ENCODE data around the gene KCNMB2. TPM values are rescaled to one million over a fixed set of nuclear protein-coding genes. Genes with fewer than 3 reads are reported as not detected.

The KCNMB2 gene
- polyA plus RNA-seq, 2 donors = 0.05 to 0.08 TPM

DNA sequence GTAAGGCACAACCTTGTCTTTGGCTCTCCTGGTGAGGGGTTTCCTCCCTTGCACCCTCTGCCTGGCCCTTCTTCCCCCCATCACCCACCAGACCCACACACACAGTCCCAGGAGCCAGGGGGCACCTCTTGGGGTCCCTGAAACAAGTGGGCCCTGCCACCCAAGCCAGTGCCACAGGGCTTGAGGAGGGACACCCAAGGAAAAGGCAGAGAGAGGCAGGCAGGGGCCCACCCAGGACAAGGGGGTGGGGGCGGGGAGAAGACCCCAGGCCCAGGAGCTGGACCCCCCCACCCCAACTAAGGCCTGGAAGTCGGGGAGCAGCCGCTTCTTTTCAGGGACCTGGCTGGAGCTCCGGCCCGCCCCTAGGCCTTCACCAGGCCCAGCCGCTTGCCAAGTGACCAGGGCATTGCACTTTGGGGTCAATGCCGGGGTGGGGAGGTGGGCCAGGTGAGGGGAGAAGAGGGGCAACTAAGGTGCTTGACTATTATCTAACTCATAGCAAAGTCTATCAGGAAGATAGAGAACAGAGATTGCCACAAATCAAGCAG, 88.9 kb downstream of the KCNMB2 start:
- Histone ChIP-seq H3K27me3 (ENCODE audit: control insufficient read depth in 1 of 2, insufficient read depth in 2 of 2, low read length in 2 of 2) (no peaks in the 10 kb centered on the region), H3K4me1 (ENCODE audit: control insufficient read depth in 2 of 2, insufficient read depth in 2 of 2, low read length in 1 of 2) (no peaks in the 10 kb centered on the region), H3K4me3 (ENCODE audit: low read depth in 1 of 2, low read length in 2 of 2) (no peak overlapping the region), H3K27ac (ENCODE audit: low read depth in 2 of 2, low read length in 1 of 2) (no peak overlapping the region), H3K36me3 (ENCODE audit: control insufficient read depth in 2 of 2, insufficient read depth in 2 of 2, low read length in 1 of 2) (no peaks in the 10 kb centered on the region), H3K9me3 (ENCODE audit: control insufficient read depth in 2 of 2, insufficient read depth in 1 of 2, low read depth in 1 of 2, low read length in 1 of 2) (no peaks in the 10 kb centered on the region)
- 91 to 97% methylated on average over 7 of the region's 7 CpGs for WGBS, 2 donors

DNA sequence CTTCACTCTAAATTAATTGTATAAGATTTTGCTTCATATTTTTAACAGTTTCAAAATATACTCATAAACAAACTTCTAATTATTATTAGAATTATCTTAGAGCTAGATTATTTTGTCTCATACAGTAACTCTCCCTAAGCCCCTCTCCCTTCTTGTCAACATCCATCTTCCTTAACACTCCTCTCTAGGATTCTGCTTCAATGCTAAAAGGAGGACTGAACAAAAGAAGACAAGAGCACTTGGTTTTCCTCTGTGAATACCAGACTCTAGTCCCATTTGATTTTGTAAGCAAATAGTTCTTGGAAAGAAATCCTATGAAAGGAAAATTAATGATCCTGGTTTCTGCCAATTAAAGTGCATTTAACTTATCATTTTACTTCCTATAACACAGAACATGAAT, 91.8 kb downstream of the KCNMB2 start:
- no peaks in the 10 kb centered on the region for H3K36me3 ChIP-seq (ENCODE audit: control insufficient read depth in 2 of 2, insufficient read depth in 2 of 2, low read length in 1 of 2)
- no peaks in the 10 kb centered on the region for H3K9me3 ChIP-seq (ENCODE audit: control insufficient read depth in 2 of 2, insufficient read depth in 1 of 2, low read depth in 1 of 2, low read length in 1 of 2)
- H3K27ac ChIP-seq (ENCODE audit: low read depth in 2 of 2, low read length in 1 of 2) = no peak overlapping the region
- no peak overlapping the region for H3K4me3 ChIP-seq (ENCODE audit: low read depth in 1 of 2, low read length in 2 of 2)
- no peaks in the 10 kb centered on the region for H3K4me1 ChIP-seq (ENCODE audit: control insufficient read depth in 2 of 2, insufficient read depth in 2 of 2, low read length in 1 of 2)
- H3K27me3 ChIP-seq (ENCODE audit: control insufficient read depth in 1 of 2, insufficient read depth in 2 of 2, low read length in 2 of 2) = no peaks in the 10 kb centered on the region

DNA sequence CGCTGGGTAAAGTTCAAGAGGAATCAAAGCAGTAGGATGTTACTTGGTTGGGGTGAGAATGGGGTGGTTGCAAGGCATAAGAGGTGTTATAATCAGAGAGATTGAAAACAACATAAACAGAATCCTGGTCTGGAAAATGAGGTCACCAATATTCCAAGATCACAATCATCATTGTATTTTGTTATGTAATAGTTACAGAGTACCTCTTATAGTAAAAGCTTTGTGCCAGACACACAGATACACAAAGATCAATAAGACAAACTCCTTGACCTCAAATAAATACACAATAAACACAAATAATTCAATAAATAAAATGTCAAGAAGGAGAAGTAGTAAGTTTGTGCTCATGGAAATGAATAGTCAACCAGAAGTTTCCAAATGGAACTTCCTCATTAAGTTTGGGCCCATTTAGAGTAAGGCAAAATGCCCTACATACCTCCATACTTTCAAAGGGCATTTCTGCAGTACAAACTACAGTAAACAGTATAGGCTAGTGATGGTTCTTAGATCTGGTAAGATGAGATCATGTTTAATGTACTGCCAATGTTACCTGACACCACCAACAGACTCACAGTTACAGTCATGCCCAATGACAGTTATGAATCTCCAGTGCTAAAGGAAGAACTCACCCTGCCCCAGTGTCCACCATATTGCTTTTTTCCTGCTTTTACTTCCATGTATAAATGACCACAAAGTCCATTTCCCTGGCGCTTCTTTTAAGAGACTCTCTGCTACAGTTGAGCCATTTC, 93.4 kb downstream of the KCNMB2 start:
- Histone ChIP-seq H3K27me3 (ENCODE audit: control insufficient read depth in 1 of 2, insufficient read depth in 2 of 2, low read length in 2 of 2) (no peaks in the 10 kb centered on the region), H3K4me1 (ENCODE audit: control insufficient read depth in 2 of 2, insufficient read depth in 2 of 2, low read length in 1 of 2) (no peaks in the 10 kb centered on the region), H3K9me3 (ENCODE audit: control insufficient read depth in 2 of 2, insufficient read depth in 1 of 2, low read depth in 1 of 2, low read length in 1 of 2) (peaks cover 0 to 2% of the 10 kb centered on the region in 2 donors), H3K27ac (ENCODE audit: low read depth in 2 of 2, low read length in 1 of 2) (no peak overlapping the region), H3K36me3 (ENCODE audit: control insufficient read depth in 2 of 2, insufficient read depth in 2 of 2, low read length in 1 of 2) (no peaks in the 10 kb centered on the region), H3K4me3 (ENCODE audit: low read depth in 1 of 2, low read length in 2 of 2) (no peak overlapping the region)
- 90 to 93% methylated on average over 2 of the region's 2 CpGs for WGBS, 2 donors

DNA sequence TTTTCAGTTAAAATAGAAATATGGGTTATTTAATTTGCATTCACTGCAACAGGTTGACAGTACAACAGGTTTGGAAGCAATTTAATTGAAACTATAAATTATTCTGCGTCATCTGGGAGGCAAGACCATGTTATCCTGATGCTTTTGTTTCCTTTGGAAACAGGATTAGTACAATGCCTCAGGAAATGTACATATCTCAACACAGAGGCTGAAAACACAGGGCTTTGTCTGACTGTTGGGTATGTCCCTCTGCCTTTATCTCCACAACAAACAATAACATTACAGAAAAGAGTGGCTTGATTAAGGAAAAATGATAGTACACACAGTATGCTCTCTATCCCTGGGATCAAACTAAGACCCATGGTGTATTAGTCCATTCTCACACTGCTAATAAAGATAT, 95.7 kb downstream of the KCNMB2 start:
- no peaks in the 10 kb centered on the region for H3K4me1 ChIP-seq (ENCODE audit: control insufficient read depth in 2 of 2, insufficient read depth in 2 of 2, low read length in 1 of 2)
- peaks cover 0 to 2% of the 10 kb centered on the region in 2 donors for H3K9me3 ChIP-seq (ENCODE audit: control insufficient read depth in 2 of 2, insufficient read depth in 1 of 2, low read depth in 1 of 2, low read length in 1 of 2)
- WGBS, 2 donors = 64 to 65% methylated on average over 1 of the region's 1 CpG
- H3K4me3 ChIP-seq (ENCODE audit: low read depth in 1 of 2, low read length in 2 of 2) = no peak overlapping the region
- no peaks in the 10 kb centered on the region for H3K36me3 ChIP-seq (ENCODE audit: control insufficient read depth in 2 of 2, insufficient read depth in 2 of 2, low read length in 1 of 2)
- no peak overlapping the region for H3K27ac ChIP-seq (ENCODE audit: low read depth in 2 of 2, low read length in 1 of 2)
- H3K27me3 ChIP-seq (ENCODE audit: control insufficient read depth in 1 of 2, insufficient read depth in 2 of 2, low read length in 2 of 2) = no peaks in the 10 kb centered on the region

DNA sequence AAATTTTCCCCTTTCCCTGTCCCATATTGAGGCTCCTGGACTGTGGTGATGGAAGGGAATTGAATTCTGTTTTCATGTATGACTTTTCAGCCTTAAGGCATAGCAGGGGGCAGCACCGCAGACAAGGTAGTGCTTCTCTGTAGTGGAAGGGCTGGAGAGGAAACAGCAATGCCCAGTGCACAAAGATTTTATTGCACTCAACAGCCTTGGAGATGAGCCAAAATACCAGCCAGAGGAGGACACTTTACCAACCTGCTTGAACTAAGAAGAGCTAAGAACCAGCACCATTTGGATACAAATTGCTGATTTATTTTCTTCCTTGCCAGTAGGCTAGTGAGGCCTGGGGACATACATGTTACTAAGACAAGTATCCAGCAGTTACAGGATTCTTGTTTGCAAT, 98.7 kb downstream of the KCNMB2 start:
- no peaks in the 10 kb centered on the region for H3K4me1 ChIP-seq (ENCODE audit: control insufficient read depth in 2 of 2, insufficient read depth in 2 of 2, low read length in 1 of 2)
- peaks cover 0 to 2% of the 10 kb centered on the region in 2 donors for H3K9me3 ChIP-seq (ENCODE audit: control insufficient read depth in 2 of 2, insufficient read depth in 1 of 2, low read depth in 1 of 2, low read length in 1 of 2)
- H3K27ac ChIP-seq (ENCODE audit: low read depth in 2 of 2, low read length in 1 of 2) = no peak overlapping the region
- 18 to 53% methylated on average over 1 of the region's 1 CpG for WGBS, 2 donors
- H3K27me3 ChIP-seq (ENCODE audit: control insufficient read depth in 1 of 2, insufficient read depth in 2 of 2, low read length in 2 of 2) = no peaks in the 10 kb centered on the region
- H3K4me3 ChIP-seq (ENCODE audit: low read depth in 1 of 2, low read length in 2 of 2) = no peak overlapping the region
- no peaks in the 10 kb centered on the region for H3K36me3 ChIP-seq (ENCODE audit: control insufficient read depth in 2 of 2, insufficient read depth in 2 of 2, low read length in 1 of 2)

DNA sequence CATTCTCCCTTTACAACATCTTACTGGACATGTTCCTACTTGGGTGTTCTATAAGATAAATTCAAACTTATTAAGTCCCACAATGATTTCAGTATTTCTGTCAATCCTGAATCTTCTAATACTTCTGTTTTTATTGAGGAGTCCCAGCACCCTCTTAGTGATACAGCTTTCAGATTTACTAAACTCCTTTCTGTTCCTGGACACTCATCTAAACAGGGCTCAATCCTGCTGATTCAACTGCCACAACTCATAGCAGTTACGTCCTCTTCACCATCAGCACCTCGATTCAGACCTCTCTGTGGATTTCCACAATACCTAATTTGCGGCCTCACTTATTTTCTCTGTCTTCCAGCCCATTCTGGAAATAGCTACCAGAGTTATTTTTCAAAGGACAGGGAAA, 101.6 kb downstream of the KCNMB2 start:
- H3K4me1 ChIP-seq (ENCODE audit: control insufficient read depth in 2 of 2, insufficient read depth in 2 of 2, low read length in 1 of 2) = no peaks in the 10 kb centered on the region
- H3K27ac ChIP-seq (ENCODE audit: low read depth in 2 of 2, low read length in 1 of 2) = no peak overlapping the region
- peaks cover 0 to 2% of the 10 kb centered on the region in 2 donors for H3K9me3 ChIP-seq (ENCODE audit: control insufficient read depth in 2 of 2, insufficient read depth in 1 of 2, low read depth in 1 of 2, low read length in 1 of 2)
- no peaks in the 10 kb centered on the region for H3K36me3 ChIP-seq (ENCODE audit: control insufficient read depth in 2 of 2, insufficient read depth in 2 of 2, low read length in 1 of 2)
- WGBS, 2 donors = 89 to 90% methylated on average over 3 of the region's 3 CpGs
- no peaks in the 10 kb centered on the region for H3K27me3 ChIP-seq (ENCODE audit: control insufficient read depth in 1 of 2, insufficient read depth in 2 of 2, low read length in 2 of 2)
- no peak overlapping the region for H3K4me3 ChIP-seq (ENCODE audit: low read depth in 1 of 2, low read length in 2 of 2)

DNA sequence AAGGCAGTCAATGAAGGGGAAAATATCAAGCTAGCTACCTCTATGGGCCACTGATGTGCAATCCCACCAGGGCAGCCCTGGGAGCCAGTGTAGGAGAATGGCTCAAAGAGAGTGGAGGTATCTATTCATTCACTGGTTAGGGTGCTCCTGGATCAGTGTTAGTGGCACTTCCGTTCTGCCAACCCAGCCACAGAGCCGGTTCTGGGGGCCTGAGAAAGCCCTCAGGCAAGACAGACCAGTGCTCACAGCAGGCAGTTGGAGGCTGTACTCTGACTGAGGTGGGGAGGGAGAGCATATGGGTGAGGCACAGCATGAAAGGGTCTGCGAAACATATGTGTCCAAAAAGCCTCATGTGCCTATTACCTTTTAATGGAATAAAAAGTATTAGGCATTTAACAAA, 109.3 kb downstream of the KCNMB2 start:
- H3K27me3 ChIP-seq (ENCODE audit: control insufficient read depth in 1 of 2, insufficient read depth in 2 of 2, low read length in 2 of 2) = no peaks in the 10 kb centered on the region
- H3K36me3 ChIP-seq (ENCODE audit: control insufficient read depth in 2 of 2, insufficient read depth in 2 of 2, low read length in 1 of 2) = no peaks in the 10 kb centered on the region
- H3K9me3 ChIP-seq (ENCODE audit: control insufficient read depth in 2 of 2, insufficient read depth in 1 of 2, low read depth in 1 of 2, low read length in 1 of 2) = no peaks in the 10 kb centered on the region
- 73 to 80% methylated on average over 3 of the region's 3 CpGs for WGBS, 2 donors
- H3K27ac ChIP-seq (ENCODE audit: low read depth in 2 of 2, low read length in 1 of 2) = no peak overlapping the region
- no peak overlapping the region for H3K4me3 ChIP-seq (ENCODE audit: low read depth in 1 of 2, low read length in 2 of 2)
- H3K4me1 ChIP-seq (ENCODE audit: control insufficient read depth in 2 of 2, insufficient read depth in 2 of 2, low read length in 1 of 2) = no peaks in the 10 kb centered on the region

DNA sequence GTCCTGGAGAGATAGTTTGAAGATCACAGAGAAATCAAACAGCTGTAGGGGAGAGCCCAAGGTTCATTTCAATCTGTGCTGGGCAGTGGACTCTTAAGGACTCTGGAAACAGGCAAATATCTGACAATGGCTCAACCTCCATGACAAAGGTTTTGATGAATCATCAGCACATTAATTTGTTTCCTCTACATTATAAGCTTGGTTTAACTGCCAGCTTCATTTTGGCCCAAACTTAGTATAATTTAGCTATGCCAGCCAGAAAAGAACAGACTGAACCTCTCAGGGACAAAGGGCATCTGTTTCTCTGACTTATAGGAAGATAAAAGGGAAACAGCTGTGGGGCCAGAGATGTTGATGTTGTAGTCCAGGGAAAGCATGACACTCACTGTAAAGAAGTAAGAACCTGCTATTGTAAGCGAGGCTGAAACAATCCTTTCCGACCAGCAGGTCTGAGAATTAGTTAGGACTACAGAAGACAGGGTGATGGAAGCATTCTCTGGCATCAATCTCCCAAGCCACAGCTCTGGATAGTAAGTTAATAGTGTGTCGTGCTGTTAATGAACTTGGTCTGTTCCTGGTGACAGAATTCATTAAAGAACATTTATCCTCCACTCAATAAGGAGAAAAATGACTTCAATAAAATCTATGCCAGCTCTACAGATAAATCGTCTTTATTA, 110.1 kb downstream of the KCNMB2 start:
- Histone ChIP-seq H3K36me3 (ENCODE audit: control insufficient read depth in 2 of 2, insufficient read depth in 2 of 2, low read length in 1 of 2) (no peaks in the 10 kb centered on the region), H3K27ac (ENCODE audit: low read depth in 2 of 2, low read length in 1 of 2) (no peak overlapping the region), H3K9me3 (ENCODE audit: control insufficient read depth in 2 of 2, insufficient read depth in 1 of 2, low read depth in 1 of 2, low read length in 1 of 2) (no peaks in the 10 kb centered on the region), H3K4me3 (ENCODE audit: low read depth in 1 of 2, low read length in 2 of 2) (no peak overlapping the region), H3K27me3 (ENCODE audit: control insufficient read depth in 1 of 2, insufficient read depth in 2 of 2, low read length in 2 of 2) (no peaks in the 10 kb centered on the region), H3K4me1 (ENCODE audit: control insufficient read depth in 2 of 2, insufficient read depth in 2 of 2, low read length in 1 of 2) (no peaks in the 10 kb centered on the region)
- 32 to 52% methylated on average over 4 of the region's 4 CpGs for WGBS, 2 donors

DNA sequence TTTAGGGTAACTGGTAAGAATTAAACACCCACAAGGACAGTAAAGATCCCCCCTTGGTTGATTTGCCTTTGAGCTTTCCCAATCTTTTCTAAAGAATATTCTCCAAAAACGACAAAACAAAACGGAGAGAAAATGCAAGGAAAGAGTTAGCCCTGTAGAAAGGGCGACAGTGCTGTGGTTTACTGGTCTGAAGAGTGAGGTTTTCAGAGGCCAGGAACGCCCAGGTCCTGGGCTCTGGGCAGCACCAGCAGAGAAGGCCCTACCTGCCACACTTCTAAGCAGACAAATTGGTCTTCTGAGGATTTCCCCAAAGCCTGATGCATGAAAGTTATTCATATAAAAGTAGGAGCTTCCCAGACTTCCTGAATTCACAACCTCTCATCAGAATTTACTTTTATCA, 119.3 kb downstream of the KCNMB2 start:
- no peaks in the 10 kb centered on the region for H3K9me3 ChIP-seq (ENCODE audit: control insufficient read depth in 2 of 2, insufficient read depth in 1 of 2, low read depth in 1 of 2, low read length in 1 of 2)
- no peaks in the 10 kb centered on the region for H3K27me3 ChIP-seq (ENCODE audit: control insufficient read depth in 1 of 2, insufficient read depth in 2 of 2, low read length in 2 of 2)
- H3K4me3 ChIP-seq (ENCODE audit: low read depth in 1 of 2, low read length in 2 of 2) = no peak overlapping the region
- no peaks in the 10 kb centered on the region for H3K4me1 ChIP-seq (ENCODE audit: control insufficient read depth in 2 of 2, insufficient read depth in 2 of 2, low read length in 1 of 2)
- WGBS, 2 donors = 85 to 87% methylated on average over 4 of the region's 4 CpGs
- no peaks in the 10 kb centered on the region for H3K36me3 ChIP-seq (ENCODE audit: control insufficient read depth in 2 of 2, insufficient read depth in 2 of 2, low read length in 1 of 2)
- H3K27ac ChIP-seq (ENCODE audit: low read depth in 2 of 2, low read length in 1 of 2) = no peak overlapping the region
